ENCODE results near the gene RGS10. TPM values are rescaled to one million over a fixed set of nuclear protein-coding genes. Genes with fewer than 3 reads are reported as not detected.

Gene RGS10
- total RNA-seq, 1 experiment from 2014 or later = 10.6 TPM

DNA sequence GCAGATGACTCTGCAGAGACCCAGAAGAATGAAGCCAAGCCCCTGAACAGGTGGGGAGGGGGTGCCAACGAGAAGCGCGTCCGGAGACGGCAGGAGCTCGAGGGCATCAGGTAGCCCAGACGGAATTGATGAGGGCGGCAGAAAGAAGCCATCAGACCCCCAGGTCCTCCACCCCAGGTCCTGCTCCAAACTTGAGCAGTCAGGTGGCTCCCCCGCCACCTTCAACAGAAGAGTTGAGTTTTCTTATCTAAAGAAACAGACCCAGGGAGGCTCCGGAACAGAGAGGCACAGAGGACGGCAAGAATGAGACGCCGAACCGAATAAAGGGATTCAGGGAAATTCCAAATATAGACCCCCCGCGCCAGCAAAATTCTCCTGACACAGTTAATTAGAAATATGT, 22.2 kb downstream of the RGS10 start:
- Histone ChIP-seq H3K4me1 (ENCODE audit: insufficient read depth, low read length) (peaks cover 3% of the 10 kb centered on the region; the same call in 1 of the 2 replicates), H3K9ac (ENCODE audit: extremely low read depth, insufficient read length, low read length) (no peak overlapping the region)

More for the DNA sequence above, 22.2 kb downstream of the RGS10 start:
- no peak overlapping the region for H4K8ac ChIP-seq (replicated peaks; ENCODE audit: insufficient read length, low read depth, low read length)
- H3K27ac Mint-ChIP-seq = peak overlapping the region in 1 of 3 experiments; percentile 71; a peak in 2 of 7 replicates
- H3K4me1 Mint-ChIP-seq = peaks cover 26 to 28% of the 10 kb centered on the region in 2 experiments
- TF ChIP-seq CTCF (conservative IDR thresholded peaks at IDR 0.05) = no peak
- no peaks in the 10 kb centered on the region for H3K23me2 ChIP-seq (ENCODE audit: insufficient read length, low read depth, low read length, poor library complexity, severe bottlenecking)
- H3K9me3 Mint-ChIP-seq = no peaks in the 10 kb centered on the region
- no peak overlapping the region for H2BK15ac ChIP-seq (ENCODE audit: low read depth, low read length)
- no peak overlapping the region for H3K27ac ChIP-seq (ENCODE audit: insufficient read length, low read depth, low read length)
- no peak overlapping the region for H4K5ac ChIP-seq (ENCODE audit: insufficient read length, low read depth, low read length)
- no peak overlapping the region for H2AFZ ChIP-seq (ENCODE audit: low read length)
- no peak overlapping the region for H2BK120ac ChIP-seq (ENCODE audit: low read depth, low read length, poor library complexity, severe bottlenecking)
- H3K27me3 Mint-ChIP-seq (ENCODE audit: low read depth) = no peaks in the 10 kb centered on the region
- H4K20me1 ChIP-seq (ENCODE audit: control insufficient read depth, insufficient read depth, insufficient read length) = no peaks in the 10 kb centered on the region
- no peaks in the 10 kb centered on the region for H3K9me3 ChIP-seq (ENCODE audit: control insufficient read depth, low read depth, low read length)
- no peak for DNase-seq
- no peak overlapping the region for H2BK12ac ChIP-seq (ENCODE audit: insufficient read length, low read depth, low read length)
- H3K4me2 ChIP-seq (ENCODE audit: insufficient read depth, insufficient read length, low read length) = no peak overlapping the region
- H4K91ac ChIP-seq (ENCODE audit: insufficient read length, low read depth, low read length) = no peak overlapping the region
- H3K18ac ChIP-seq (ENCODE audit: insufficient read length, low read depth, low read length) = no peak overlapping the region
- no peak overlapping the region for H3K23ac ChIP-seq (ENCODE audit: insufficient read length, low read depth, low read length)
- no peaks in the 10 kb centered on the region for H3K36me3 Mint-ChIP-seq (ENCODE audit: insufficient read depth in 1 of 3, low read depth in 3 of 3)
- H3K14ac ChIP-seq (ENCODE audit: insufficient read depth, low read length) = no peak overlapping the region
- H3K4ac ChIP-seq (ENCODE audit: low read depth, low read length) = no peak overlapping the region
- no peaks in the 10 kb centered on the region for H3K79me1 ChIP-seq (ENCODE audit: insufficient read depth, low read depth, low read length, poor library complexity, severe bottlenecking)
- H3T11ph ChIP-seq (ENCODE audit: low read length) = no peak overlapping the region
- no peak overlapping the region; a peak in 1 of 5 replicates for H3K4me3 Mint-ChIP-seq
- no peak overlapping the region for H3K56ac ChIP-seq (ENCODE audit: insufficient read length, low read depth, low read length)
- no CpG with 5 or more reads among the region's 16 CpGs for WGBS (ENCODE audit: extremely low coverage, insufficient read length, low lambda C conversion rate)
- H3K79me2 ChIP-seq (ENCODE audit: insufficient read depth, low read length) = no peaks in the 10 kb centered on the region
- H2BK5ac ChIP-seq (ENCODE audit: insufficient read length, low read length) = no peak overlapping the region
- H3K27me3 ChIP-seq (ENCODE audit: insufficient read depth, low read length) = no peaks in the 10 kb centered on the region
- H2AK5ac ChIP-seq (ENCODE audit: insufficient read length, low read length) = no peak overlapping the region
- H2BK20ac ChIP-seq (ENCODE audit: low read depth, low read length, poor library complexity, severe bottlenecking) = no peak overlapping the region
